Islet of Langerhans (tissue), 1 donor: ENCODE results near the gene MAPK11.

ENCODE experiments used
- FAIRE-seq: peaks from one replicate; lab custom pipeline; 2011; peaks lifted over from hg19 to GRCh38; lab: Jason Lieb, UNC

MAPK11 gene

DNA sequence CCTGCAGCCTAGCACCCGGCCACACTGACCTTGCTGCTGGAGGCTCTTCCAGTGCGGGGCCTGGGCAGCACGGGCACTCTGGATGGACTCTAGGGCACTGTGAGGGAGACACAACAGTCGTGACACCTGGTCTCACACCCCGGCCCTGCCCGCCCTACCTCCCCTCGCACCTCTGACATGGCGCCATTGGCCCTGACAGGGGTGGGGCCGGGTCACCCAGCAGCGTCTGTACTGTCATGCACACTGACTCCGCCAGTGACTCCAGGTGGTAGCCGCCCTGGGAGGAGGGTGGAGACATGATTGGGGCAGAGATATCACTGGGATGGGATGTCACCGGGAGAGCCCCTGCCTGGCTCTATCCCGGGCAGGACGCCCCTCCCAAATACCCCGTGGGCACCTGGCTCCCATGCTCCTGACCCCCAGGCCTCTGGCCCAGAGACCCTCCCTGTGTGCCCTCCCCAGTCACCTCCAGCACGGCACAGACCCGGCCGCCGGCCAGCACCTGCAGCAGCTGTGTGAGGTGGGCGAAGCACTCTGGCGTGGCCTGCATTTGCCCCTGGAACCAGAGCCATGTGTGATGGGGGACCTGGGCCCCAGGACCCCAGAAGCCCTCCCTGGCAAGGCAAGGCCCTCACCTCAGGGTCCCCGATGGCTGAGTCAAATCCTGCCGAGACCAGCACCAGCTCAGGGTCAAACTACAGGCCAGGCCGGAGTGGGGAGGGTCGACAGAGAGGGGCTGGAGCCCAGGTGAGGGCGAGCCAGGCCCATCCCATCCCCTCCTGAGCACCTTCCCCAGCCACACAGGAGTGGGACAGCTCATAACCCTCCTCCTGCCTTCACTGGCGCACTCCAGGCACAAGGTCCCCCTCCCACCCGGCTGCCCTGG is 21.7 kb downstream of the MAPK11 start:
- no peak for FAIRE-seq

DNA sequence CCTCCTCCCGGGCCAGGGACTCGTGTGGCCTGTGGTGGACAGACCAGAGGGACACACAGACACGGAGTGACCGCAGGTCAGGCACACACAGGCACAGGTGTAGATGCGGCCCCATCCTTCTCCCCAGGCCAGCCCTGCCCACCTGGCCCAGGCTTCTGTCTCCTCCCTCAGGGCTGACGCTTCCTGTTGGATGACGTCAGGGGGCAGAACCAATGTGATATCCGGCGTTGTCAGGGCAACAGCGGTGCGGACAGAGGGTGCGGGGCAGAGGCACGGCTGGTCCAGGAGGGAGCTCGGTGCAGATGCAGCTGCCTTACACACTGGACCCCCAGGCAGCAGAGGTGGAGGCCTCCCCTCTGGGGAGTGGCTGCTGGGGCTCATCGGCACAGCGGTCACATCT is 22.4 kb downstream of the MAPK11 start:
- FAIRE-seq = no peak

DNA sequence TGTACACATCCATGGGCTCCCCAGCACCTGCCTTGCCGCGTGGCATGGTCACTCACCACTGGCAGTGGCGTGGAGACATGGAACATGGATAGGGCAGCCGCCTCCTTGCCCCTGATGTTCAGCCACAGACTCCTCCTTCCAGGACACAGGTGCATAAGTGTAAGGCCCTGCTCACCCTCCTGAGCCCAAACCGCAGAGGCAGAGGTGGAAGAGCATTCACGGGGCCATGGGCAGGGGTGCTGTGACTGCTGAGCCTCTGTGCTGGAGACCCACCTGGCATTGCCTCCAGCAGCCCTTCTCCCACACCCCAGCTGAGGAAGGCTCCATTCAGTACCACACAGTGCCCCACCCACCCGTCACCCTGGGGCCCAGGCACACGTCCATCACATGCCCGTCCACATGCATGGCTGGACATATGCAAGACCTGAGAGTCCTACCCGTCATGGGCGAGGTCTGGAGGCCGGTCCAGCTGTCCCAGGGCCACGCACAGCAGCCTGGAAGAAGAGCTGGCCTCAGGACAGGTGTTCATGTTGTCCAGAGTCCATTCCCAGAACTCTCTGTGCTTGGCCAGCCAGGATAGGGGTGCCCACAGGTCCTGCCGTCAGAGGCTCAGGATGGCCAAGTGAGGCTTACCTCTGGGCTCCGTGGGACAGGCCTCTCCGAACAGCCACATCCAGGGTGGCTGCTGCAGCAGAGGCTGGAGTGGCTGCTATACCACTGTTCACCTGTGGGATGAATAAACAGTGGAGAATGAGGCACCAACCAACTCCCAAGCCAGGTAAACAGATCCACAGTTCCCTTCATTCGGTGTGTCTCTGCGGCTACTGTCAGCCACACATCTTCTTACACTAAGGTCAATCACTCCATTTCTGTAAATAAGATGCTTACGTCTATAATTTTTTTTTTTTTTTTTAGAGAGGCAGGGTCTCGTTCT is 23.7 kb downstream of the MAPK11 start:
- FAIRE-seq = no peak

DNA sequence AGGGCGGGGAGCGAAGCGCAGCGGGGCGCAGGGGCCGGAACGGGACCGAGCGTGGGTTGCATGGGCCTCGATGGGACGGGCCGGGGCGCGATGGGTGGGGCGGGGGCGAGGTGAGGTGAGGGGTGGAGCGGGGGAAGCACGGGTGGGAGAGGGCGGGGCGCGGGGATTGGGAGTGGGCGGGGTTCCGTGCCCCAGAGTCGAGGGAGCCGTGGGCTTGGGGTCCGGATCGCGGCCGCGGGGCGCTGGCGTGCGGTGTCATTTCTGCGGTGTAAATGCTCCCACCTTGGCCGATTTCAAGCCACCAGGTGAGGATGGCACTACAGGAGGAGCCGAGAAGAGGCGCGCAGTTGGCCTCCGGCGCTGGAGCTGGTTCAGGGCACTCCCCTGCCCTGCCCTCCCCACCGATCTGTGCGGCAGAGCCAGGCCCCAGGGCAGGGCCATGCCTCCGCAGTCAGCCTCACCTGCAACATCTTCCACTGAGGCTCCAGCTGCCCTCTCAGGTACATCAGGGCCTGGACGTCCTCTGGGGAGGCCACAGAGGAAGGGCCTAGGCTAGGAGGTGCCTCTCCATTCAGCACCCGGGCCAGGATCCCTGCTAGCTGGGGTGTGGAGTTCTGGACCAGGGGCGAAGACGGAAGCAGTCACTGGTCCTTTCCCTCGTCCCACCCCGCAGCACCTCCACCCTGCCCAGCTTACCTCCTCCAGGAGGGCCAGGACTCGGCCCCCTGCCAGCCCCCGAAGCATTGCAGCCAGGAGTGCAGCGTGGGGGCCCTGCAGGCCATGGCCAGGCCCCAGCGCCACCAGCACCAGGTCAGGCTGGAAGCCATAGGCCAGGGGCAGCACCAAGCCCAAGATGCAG is 24.7 kb downstream of the MAPK11 start:
- FAIRE-seq = no peak

DNA sequence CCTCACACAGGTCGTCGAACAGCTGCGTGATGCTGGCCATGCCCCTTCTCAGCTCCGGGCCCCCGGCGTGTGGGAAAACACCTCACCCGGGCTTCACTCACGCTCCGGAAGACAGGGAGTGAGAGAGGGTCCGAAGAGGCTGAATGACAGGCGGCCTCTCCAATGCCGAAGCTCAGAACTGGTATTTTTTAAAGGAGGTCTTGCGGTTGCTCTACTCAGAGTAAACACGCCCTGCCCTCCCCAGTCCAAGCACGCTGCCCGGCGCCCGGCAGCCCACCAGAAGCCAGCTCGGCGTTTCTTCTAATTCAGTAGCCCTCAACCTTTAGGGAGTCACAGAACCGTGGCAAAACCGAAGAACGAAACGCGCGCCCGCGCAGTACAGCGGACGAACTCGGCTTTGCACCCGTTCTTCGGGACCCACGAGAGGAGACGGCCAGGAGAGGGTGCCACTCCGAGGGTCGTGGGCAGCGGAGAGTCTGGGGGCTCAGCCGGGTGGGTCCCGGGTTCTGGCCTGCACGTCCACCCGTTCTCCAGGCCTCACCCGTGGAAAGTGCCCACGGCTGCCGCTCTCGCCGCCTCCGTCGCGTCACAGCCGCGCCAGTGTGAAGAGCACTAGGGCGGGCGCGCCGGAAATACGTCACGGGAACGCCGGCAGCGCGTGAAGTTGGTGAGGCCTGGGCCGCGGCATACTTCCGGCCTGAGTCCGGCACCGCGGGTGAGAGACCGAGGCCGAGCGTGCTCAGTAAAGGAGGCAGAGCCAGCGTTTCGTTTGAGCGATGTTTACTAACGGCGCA is 25.6 kb downstream of the MAPK11 start, which contains the start of gene TUBGCP6:
TSS of gene TUBGCP6 (minus strand) at position 604 of the 794 bp plus-strand sequence. CDS start at position 40, 564 bp downstream.
- no peak for FAIRE-seq

DNA sequence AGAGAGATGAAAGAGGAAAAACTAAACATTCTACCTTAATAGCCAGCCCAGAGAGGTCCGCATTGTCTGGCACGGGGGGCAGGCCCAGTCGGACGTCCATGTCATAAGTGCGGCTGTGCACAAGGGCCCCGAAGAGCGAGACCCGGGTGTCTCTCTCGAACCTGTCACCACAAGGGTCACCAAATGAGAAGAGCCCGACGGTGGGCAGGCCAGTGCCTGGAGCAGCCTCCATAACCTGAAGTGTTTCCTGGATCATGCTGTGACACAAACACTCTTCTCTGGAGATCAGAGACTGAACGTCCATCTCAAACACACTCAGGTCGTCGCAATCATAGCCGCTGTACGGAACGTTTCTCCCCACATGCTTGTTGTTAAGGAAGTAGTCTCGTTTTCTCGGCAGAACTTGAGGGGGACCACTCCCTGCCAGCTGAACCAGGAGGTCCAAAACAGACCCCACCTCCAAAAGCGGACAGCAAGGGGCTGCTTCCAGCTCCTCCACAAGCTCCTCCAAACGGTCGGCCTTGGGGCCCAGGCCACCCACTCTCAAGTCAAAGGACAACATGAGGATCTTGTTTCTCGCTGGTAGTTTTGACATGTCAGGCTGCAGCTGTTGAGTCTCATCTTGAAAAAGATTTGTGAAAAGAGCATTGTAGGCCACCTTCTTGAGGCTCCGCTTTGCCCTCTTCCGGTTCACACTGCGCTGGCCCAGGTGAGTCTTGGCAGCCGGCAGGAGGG is 26.3 kb downstream of the MAPK11 start:
- FAIRE-seq = no peak

DNA sequence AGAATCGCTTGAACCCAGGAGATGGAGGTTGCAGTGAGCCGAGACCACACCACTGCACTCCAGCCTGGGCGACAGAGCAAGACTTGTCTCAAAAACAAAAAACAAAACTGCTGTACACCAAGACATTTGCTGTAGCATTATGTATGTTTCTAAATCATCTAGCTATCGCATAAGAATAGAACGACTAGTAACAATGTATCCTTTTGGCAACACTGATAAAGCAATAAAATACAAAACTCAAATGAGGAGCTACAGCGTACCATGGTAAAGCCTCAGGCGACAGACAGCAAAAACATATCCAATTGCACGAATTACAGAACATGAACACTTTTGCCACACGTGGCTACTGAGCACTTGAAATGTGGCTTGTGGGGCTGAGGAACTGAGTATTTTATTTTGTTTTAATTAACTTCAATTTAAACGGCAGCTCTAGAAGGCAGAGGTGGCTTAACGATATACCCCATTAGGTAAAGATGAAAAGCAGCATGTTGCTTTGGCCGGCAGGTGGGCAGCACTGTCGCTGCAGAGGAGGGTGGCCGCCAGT is 27.7 kb downstream of the MAPK11 start:
- no peak for FAIRE-seq

DNA sequence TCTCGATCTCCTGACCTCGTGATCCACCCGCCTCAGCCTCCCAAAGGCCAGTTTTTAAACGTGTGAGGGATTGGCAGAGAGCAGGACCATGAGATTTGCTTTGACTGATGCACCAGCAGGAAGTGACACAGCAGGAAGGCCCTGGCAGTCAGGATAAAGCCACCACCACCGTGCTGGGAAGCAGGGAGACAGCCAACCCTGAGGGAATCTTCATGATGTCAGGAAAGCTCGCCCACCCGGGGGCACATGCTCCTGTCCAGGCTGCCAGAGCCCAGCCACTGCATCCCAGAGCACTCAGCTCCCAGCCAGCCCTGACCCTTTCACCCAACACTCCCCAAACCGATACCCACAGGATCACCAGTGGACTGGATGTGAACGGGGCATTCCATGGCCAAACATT is 31.4 kb downstream of the MAPK11 start:
- no peak for FAIRE-seq

DNA sequence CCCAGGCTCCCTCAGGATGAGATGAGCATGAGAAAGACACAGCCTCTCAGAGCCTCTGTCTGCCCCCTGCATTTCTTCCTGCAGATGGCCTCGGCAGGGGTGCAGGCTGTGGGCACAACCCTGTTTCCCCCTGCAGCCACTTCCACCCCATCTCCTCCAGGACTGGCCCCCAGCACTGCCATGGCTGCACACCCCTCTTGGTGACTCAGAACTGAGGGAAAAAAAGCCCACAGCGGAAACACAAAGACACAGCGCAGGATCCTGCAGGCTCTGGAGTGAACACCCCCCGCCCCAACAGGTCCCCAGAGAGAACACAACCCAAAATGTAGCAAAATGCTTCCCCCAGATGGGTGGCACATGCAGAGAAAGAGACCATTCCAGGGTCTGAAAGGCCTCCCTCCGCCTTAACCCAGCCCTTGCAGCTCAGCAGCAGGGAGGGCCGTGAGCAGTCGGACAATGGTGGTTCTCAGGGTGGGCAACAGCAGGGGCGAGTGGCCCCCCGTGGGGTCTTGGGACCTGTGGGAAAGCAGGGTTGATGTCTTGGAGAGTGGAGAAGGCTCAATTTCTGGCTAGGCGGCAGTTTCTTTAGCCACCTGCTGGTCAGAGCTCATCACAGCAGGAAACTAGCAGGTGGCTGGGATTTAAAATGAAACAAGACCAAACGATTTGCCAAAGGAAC is 33.3 kb downstream of the MAPK11 start:
- no peak for FAIRE-seq

DNA sequence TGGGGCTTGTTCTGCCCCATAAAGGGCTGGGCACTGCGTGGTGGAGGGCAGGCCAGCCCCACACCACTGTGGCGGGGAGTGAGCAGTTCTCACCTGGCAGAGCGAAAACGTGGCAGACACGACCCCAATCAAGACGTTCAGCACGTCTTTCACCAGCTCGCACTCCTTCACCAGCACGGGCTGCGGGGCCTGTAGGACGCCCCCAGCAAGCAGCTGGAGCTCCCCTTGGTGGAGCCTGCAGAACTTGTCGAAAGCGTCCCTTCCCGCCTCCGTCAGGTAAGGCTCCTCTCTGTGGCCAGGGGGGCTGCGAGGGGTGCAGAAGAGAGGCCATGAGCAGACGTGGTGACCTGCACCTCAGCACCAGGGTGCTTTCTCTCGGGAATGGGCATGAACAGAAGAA is 37.0 kb downstream of the MAPK11 start:
- no peak for FAIRE-seq

DNA sequence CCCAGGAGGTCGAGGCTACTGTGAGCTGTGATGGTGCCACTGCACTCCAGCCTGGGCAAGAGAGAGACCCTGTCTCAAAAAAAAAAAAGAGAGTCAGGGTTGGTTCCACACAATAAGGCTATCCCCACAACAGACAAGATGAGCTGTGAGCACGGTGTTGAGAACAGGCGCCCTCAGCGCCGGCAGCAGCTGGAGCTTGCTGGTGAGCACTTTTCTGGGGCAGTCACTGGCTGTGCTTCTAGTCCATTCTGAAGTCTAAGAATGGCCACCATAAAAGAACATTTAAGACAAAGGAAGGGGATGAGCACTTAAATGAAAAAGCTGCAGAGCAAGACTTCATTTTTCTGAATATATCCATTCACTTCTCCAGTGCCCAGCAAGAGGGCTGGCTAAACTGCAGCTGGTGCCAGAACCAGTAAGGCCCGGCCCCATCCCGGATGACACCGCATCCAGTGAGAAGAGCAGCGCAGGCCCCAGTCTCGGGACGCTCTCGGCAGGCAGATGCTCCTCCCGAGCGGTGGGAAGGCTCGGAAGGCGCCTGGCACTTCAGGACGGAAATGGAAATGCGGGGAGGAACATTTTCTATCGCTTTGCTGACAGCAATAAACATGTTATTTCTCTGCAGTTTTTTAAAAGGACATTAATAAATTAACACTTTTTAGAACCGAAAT is 37.6 kb downstream of the MAPK11 start:
- FAIRE-seq = no peak

DNA sequence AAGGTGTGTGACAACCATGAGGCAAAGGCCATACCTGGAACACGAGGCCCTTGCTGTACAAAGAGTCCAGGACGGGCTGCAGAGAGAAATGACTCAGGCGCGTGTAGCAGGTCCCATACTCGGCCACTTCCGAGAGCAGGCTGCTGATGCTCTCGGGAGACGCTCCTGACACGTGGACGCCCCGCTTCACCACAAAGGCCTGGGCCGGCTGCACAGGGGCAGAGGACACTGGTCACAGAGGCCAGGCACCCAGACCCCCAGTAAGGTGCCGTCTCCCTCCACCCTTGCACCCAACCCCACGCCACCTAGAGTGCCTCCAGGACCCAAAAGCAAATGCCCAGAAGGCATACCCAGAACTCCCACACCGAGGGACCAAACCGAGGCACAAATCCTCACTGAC is 40.8 kb downstream of the MAPK11 start:
- FAIRE-seq = no peak

DNA sequence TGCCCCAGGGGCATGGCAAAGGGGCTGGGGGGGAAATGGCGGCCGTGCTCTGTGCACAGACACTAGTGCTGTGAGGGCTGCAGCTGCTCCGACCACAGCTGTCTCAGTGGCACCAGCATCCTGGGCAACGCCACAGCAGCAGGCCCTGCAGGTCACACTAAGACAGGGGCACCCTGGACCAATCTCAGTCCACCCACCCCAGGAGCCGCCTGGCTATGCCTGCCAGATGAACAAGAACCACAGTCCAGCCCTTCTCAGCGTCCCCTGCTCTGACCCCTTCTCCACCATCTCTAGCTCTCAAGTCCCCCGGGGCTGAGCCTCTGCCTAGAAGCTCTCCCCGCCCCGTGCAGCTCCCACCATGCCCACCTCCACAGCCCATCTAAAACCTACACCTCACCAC is 41.8 kb downstream of the MAPK11 start:
- no peak for FAIRE-seq

DNA sequence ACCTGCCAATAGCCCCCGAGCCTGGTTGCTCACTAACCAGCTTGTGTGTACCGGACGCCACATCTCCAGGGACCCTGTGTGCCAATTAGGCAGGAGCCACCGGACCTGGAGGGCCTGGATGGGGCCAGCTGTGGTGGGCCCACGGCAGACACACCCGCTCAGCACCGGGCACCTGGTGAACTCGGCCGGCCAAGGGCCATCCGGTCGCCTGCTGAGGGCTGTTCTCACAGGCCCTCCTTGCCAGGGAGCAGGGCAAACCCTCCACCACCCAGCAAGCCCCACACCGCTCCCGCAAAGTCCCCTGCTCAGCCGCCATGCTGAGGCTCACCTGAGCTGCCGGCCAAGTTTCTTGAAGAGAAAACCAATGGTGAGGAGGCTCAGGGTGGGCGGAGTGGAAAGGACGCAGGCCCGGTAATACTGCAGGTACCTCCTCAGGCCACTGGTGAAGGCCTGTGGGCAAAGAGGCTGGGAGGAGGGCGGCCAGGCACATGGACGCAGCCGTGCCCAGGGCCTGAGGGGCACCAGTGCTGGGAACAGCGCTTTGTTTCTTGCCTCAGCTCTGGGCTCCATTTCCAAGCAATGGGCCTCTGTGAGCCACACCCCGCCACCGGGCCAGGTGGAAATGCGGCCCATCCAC is 42.5 kb downstream of the MAPK11 start:
- no peak for FAIRE-seq

DNA sequence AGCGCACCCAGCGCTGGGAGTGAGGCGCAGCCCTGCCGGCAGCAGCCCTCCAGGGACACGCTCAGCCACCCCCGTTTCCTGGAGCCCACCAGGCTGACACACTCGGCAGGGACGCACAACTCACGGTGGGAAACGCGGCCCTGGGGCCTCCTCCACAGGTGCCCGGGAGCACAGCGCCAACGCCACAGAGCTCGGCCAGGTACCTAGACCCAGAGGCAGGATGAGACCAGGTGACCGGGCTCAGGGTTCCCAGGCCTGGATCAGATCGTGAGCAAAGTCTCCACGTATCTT is 43.4 kb downstream of the MAPK11 start:
- FAIRE-seq = no peak

DNA sequence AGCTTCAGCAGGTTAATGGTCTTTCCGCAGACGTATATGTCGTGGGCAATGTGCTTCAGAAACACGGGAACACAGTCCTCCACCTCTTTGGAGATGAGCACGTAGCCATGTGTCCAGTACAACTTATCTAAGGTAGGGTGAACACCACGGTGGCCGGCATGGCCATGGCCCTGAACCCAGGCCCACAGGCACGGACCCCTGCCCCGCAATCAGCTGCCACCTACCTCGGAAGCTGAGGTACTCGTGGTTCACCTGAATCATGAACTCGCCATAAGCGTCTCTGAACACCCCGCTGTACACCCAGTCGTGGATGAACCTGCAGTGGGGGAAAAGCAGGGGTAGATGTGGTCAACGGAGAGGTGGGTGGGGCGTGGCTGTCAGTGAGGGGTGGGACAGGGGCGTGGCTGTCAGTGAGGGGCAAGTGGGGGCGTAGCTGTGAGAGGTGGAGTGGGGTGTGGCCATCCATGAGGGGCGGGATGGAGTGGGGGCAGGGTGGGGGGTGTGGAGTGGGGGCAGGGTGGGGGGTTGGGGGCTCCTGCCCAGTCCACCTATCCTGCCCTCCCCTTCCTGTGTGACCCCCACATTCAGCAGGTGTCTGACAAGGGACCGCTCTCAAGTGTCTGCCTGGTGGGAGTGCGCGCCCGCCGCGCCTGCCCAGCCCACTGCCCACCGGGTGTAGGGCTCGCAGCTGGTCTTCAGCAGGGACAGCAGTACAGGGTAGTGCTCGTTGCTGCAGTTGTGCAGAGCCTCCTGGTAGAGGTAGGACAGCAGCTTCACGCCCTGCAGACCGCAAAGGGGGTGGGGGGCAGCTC is 43.9 kb downstream of the MAPK11 start:
- FAIRE-seq = no peak

DNA sequence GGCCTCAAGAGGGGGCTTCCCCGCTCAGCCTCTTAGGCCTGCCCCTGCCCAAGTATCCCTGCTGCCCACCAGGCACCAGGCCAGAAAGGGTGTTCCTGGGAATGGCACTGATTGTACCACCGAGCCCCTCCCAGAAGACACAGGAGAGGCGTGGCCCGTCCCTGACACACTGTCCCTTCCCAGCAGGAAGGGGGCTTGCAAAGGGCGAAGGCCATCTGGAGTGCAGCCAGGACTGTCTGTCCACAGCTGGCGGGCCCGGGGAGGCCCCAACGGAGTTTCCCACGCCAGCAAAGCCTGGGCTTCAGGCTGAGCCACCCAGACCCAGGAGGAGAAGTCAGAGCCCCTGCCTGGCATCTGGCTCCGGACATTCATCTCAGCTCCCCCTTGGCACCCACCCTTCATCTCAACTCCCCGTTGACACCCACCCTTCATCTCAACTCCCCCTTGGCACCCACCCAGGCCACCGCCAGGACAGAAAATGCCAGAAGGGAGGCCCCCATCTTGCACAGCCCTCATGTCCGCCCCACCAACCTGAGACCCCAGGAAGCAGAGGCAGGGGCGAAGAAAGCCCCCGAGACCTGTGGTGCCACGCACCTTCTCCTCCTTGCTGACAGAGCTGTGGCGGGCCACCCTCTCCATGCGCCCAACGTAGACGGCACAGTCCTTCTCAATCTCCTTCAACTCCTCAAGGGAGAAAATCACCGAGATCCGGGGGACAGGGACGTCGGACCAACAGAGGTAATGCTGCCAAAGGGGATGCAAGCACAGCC is 44.8 kb downstream of the MAPK11 start:
- no peak for FAIRE-seq
